NCI-H2196 treated with DMSO at 0.1 percent for 48 hours (cell line): ENCODE measurements around the gene TGIF2LX.
"Not testable (repeated sequence)": the region's sequence is repeated elsewhere in the genome, so short reads cannot be mapped to it uniquely, and the experiment has no call there.

ENCODE experiments used
- DNase-seq: peaks from one replicate; lab custom pipeline; 2025; ENCODE audit not compliant: unreplicated experiment; lab: John Stamatoyannopoulos, UW

Gene TGIF2LX

GRCh38 chrX:89921665-89922064 is at the start of gene TGIF2LX:
Gene TGIF2LX, plus strand, starts transcription at chrX:89921908. Its CDS starts 178 bp downstream, at chrX:89922086.
- DNase-seq: not testable (repeated sequence)

- DNase-seq: not testable (repeated sequence)
These were observed 728 bp downstream of the TGIF2LX start for GRCh38 chrX:89922338-89922934.

GRCh38 chrX:89943077-89943476 is 21.4 kb downstream of the TGIF2LX start:
- not testable (repeated sequence) for DNase-seq

- not testable (repeated sequence) for DNase-seq
These were observed 43.9 kb downstream of the TGIF2LX start for GRCh38 chrX:89965588-89965987.
